Measurements from ENCODE around the gene NPIPB12. TPM values are rescaled to one million over a fixed set of nuclear protein-coding genes. Genes with fewer than 3 reads are reported as not detected.
A peak's percentile ranks its signal among the peaks of the same experiment; 100 is the strongest.
"Not testable (repeated sequence)": the region's sequence is repeated elsewhere in the genome, so short reads cannot be mapped to it uniquely, and the experiment has no call there.

The NPIPB12 gene
- 55.1 and 70.4 TPM in 2 replicates for total RNA-seq
- long read RNA-seq: 0 reads

DNA sequence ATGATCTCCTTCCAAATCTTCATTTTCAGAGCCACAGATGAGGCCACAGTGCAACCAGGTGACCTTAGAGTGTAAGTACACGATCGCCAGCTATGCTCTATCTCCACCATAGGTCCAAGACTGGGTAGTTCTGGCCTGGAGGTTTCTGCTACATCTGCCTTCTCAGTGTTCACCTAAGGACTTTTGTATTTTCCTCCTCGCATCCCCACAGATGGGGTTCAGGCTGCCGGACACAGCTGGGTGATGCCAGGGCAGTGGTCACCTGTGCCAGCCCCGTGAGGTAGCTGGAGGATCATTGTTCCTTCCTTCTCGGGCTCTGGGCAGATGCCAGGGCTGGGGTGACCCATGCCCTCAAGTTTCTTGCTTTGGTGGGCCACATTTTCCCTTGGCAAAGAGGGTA, at the start of gene NPIPB12:
Gene NPIPB12, minus strand, starts transcription at position 101 of the 400 bp plus-strand sequence.
- not testable (repeated sequence) for H3K9me3 Mint-ChIP-seq (ENCODE audit: unreplicated experiment); H3K27ac Mint-ChIP-seq (ENCODE audit: unreplicated experiment); H3K4me3 Mint-ChIP-seq (ENCODE audit: unreplicated experiment)

DNA sequence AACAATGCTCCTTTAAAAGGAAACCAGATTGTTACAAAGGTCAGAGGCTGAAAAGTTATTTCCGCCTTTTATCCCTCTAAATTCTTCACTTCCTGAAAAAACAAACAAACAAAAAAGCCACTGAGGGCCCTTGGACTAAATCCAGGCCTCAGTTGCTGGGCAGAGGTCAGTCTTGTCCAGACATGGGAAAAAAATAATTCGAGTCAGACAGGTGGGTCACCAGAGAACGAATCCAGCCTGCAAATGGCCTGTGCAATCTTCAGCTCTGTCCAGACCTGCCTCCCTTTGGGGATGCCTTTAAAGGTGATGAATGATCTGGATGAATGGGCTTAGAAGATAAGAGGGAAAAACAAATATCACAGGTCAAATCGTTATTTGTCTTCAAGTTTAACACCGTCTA, 15.3 kb upstream of the NPIPB12 start:
- not testable (repeated sequence) for DNase-seq (ENCODE audit: extremely low spot score, unreplicated experiment); H3K36me3 Mint-ChIP-seq (ENCODE audit: unreplicated experiment); H3K27me3 Mint-ChIP-seq (ENCODE audit: unreplicated experiment); H3K27ac Mint-ChIP-seq (ENCODE audit: unreplicated experiment); H3K9me3 Mint-ChIP-seq (ENCODE audit: unreplicated experiment); H3K4me3 Mint-ChIP-seq (ENCODE audit: unreplicated experiment); H3K4me1 Mint-ChIP-seq (ENCODE audit: unreplicated experiment)

More for the DNA sequence above, at the start of gene NPIPB12:
- not testable (repeated sequence) for H3K27me3 Mint-ChIP-seq (ENCODE audit: unreplicated experiment); H3K4me1 Mint-ChIP-seq (ENCODE audit: unreplicated experiment); H3K36me3 Mint-ChIP-seq (ENCODE audit: unreplicated experiment); DNase-seq (ENCODE audit: extremely low spot score, unreplicated experiment)

GRCh38 chr16:29482276-29482675, 23.9 kb downstream of the NPIPB12 start:
- not testable (repeated sequence) for H3K4me1 Mint-ChIP-seq (ENCODE audit: unreplicated experiment); H3K9me3 Mint-ChIP-seq (ENCODE audit: unreplicated experiment); H3K27me3 Mint-ChIP-seq (ENCODE audit: unreplicated experiment); H3K4me3 Mint-ChIP-seq (ENCODE audit: unreplicated experiment); H3K36me3 Mint-ChIP-seq (ENCODE audit: unreplicated experiment); H3K27ac Mint-ChIP-seq (ENCODE audit: unreplicated experiment)
- peak; percentile 81 for DNase-seq (ENCODE audit: extremely low spot score, unreplicated experiment)

- H3K9me3 Mint-ChIP-seq (ENCODE audit: unreplicated experiment); H3K36me3 Mint-ChIP-seq (ENCODE audit: unreplicated experiment); DNase-seq (ENCODE audit: extremely low spot score, unreplicated experiment); H3K4me1 Mint-ChIP-seq (ENCODE audit: unreplicated experiment); H3K27me3 Mint-ChIP-seq (ENCODE audit: unreplicated experiment); H3K4me3 Mint-ChIP-seq (ENCODE audit: unreplicated experiment); H3K27ac Mint-ChIP-seq (ENCODE audit: unreplicated experiment): not testable (repeated sequence)
These were observed 34.1 kb downstream of the NPIPB12 start for GRCh38 chr16:29472065-29472464.

GRCh38 chr16:29469660-29470059, 36.5 kb downstream of the NPIPB12 start:
- H3K4me3 Mint-ChIP-seq (ENCODE audit: unreplicated experiment): not testable (repeated sequence)
- DNase-seq (ENCODE audit: extremely low spot score, unreplicated experiment): peak; percentile 86

GRCh38 chr16:29467654-29468366, 38.4 kb downstream of the NPIPB12 start:
- H3K27ac Mint-ChIP-seq (ENCODE audit: unreplicated experiment); DNase-seq (ENCODE audit: extremely low spot score, unreplicated experiment); H3K4me1 Mint-ChIP-seq (ENCODE audit: unreplicated experiment); H3K27me3 Mint-ChIP-seq (ENCODE audit: unreplicated experiment); H3K9me3 Mint-ChIP-seq (ENCODE audit: unreplicated experiment); H3K36me3 Mint-ChIP-seq (ENCODE audit: unreplicated experiment); H3K4me3 Mint-ChIP-seq (ENCODE audit: unreplicated experiment): not testable (repeated sequence)

More at GRCh38 chr16:29469660-29470059, 36.5 kb downstream of the NPIPB12 start:
- not testable (repeated sequence) for H3K27ac Mint-ChIP-seq (ENCODE audit: unreplicated experiment); H3K4me1 Mint-ChIP-seq (ENCODE audit: unreplicated experiment); H3K27me3 Mint-ChIP-seq (ENCODE audit: unreplicated experiment); H3K36me3 Mint-ChIP-seq (ENCODE audit: unreplicated experiment); H3K9me3 Mint-ChIP-seq (ENCODE audit: unreplicated experiment)

DNA sequence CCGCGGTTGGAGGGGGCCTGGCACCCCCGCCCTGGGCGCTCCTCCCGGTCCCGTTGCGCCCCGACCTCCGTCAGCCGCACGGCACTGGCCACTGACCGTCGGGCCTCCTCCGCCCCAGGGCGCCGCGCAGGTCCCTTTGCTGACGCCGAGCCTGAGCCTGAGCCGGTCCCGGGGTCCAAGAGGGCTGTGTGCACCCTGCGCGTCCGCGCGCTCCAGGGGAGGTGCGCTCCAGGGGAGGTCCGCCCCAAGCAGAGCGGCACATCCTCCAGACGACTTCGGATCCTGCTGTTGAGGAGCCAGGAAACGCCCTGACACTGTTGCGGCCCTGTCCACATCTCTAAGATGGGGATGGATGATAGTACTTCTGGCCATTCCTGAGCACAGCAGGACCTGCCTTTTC, 39.3 kb downstream of the NPIPB12 start:
- not testable (repeated sequence) for H3K9me3 Mint-ChIP-seq (ENCODE audit: unreplicated experiment); H3K36me3 Mint-ChIP-seq (ENCODE audit: unreplicated experiment); H3K27me3 Mint-ChIP-seq (ENCODE audit: unreplicated experiment); H3K27ac Mint-ChIP-seq (ENCODE audit: unreplicated experiment); H3K4me1 Mint-ChIP-seq (ENCODE audit: unreplicated experiment); H3K4me3 Mint-ChIP-seq (ENCODE audit: unreplicated experiment); DNase-seq (ENCODE audit: extremely low spot score, unreplicated experiment)

DNA sequence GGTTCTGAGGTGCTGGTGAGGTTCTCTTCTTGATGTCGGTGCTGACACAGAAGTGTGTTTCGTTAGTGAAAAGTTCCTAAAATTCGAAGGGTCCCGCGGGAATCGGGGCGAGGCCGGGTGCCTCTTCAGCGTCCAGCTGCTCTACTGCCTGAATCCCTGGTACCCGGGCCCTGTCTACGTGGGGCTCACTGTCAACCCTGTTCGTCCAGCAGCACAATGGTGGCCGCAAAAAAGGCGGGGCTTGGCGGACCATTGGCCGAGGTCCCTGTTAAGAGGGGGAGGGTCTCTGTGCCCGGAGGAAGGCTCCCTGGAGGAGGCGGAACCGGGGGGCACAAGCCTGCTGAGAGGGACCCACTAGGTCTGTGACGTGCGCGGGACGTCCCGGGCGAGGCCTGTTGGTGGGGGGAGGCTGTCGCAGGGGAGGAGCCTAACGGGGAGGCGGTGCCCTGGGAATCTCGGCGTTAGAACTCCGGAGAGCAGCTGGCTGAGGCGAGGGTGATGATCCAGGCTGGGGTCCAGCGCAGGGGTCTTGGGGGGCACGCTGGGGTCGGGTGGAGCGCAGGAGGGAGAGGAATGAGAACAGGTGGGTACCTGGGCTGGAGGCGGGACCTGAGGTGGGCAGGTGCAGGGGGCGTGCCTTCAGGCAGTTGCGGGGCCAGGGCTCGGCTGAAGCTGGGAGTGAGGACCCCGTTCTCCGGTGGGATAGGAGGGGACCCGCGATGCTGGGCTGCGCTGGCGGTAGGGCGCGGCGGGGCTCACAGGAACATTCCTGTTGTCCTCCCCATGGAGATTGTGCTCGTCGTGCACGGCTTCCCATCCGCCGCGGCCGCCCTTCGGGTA, 40.0 kb downstream of the NPIPB12 start:
- H3K4me1 Mint-ChIP-seq (ENCODE audit: unreplicated experiment); H3K4me3 Mint-ChIP-seq (ENCODE audit: unreplicated experiment); H3K27me3 Mint-ChIP-seq (ENCODE audit: unreplicated experiment); H3K36me3 Mint-ChIP-seq (ENCODE audit: unreplicated experiment); H3K27ac Mint-ChIP-seq (ENCODE audit: unreplicated experiment); DNase-seq (ENCODE audit: extremely low spot score, unreplicated experiment); H3K9me3 Mint-ChIP-seq (ENCODE audit: unreplicated experiment): not testable (repeated sequence)

DNA sequence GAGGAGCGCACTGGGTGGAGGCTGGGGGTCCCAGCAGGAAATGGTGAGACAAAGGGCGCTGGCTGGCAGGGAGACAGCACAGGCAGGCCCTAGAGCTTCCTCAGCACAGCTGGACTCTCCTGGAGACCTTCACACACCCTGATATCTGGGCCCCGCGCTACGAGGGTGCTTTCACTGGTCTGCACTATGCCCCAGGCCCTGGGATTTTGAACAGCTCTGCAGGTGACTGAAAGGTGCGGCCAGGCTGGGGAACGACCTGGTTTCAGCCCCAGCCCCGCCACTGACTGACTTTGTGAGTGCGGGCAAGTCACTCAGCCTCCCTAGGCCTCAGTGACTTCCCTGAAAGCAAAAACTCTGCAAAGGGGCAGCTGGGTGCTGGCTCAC, 45.6 kb downstream of the NPIPB12 start:
- H3K27me3 Mint-ChIP-seq (ENCODE audit: unreplicated experiment); H3K4me1 Mint-ChIP-seq (ENCODE audit: unreplicated experiment); DNase-seq (ENCODE audit: extremely low spot score, unreplicated experiment); H3K36me3 Mint-ChIP-seq (ENCODE audit: unreplicated experiment); H3K9me3 Mint-ChIP-seq (ENCODE audit: unreplicated experiment); H3K4me3 Mint-ChIP-seq (ENCODE audit: unreplicated experiment); H3K27ac Mint-ChIP-seq (ENCODE audit: unreplicated experiment): not testable (repeated sequence)

DNA sequence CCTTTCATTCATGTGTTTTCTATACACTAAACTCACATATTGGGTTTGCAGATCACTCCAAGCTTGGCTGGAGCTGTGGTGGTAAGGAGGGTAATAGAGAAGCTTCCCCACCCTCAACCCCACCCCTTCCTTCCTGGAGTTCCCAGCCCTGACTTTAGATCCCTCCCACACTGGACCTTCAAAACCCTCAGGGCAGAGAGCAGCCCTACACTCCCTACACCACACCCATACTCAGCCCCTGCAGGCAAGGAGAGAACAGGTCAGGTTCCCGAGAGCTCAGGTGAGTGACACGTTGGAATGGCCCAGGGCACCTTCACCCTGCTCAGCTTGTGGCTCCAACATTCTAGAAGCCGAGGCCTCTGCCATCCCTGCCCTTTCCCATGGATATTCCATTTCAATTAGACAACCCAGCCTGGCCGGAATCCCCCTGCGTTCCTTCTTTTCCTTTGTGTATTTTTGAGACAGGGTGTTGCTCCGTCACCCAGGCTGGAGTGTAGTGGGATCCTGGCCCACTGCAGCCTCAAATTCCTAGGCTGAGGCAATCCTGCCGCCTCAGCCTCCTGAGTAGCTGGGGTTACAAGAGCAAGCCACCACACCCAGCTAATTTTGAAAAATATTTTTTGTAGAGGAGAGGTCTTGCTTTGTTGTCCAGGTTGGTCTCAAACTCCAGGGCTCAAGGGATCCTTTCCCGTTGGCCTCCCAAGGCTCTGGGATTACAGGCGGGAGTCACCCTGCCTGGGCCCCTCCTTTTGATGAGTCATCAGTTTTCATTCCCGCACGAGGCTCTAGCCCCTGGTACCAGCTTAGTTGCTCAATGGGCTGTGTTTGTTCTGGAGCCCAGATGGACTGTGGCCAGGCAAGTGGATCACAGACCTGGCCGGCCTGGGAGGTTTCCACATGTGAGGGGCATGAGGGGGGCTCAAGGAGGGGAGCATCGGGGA, 46.2 kb downstream of the NPIPB12 start, which contains the start of gene SULT1A4:
Gene SULT1A4, plus strand, starts transcription at position 208 of the 941 bp plus-strand sequence. CDS start 1,473 bp downstream, outside the sequence.
- H3K27me3 Mint-ChIP-seq (ENCODE audit: unreplicated experiment); H3K4me3 Mint-ChIP-seq (ENCODE audit: unreplicated experiment); H3K27ac Mint-ChIP-seq (ENCODE audit: unreplicated experiment); H3K9me3 Mint-ChIP-seq (ENCODE audit: unreplicated experiment); H3K4me1 Mint-ChIP-seq (ENCODE audit: unreplicated experiment); DNase-seq (ENCODE audit: extremely low spot score, unreplicated experiment); H3K36me3 Mint-ChIP-seq (ENCODE audit: unreplicated experiment): not testable (repeated sequence)

- DNase-seq (ENCODE audit: extremely low spot score, unreplicated experiment); H3K27ac Mint-ChIP-seq (ENCODE audit: unreplicated experiment); H3K36me3 Mint-ChIP-seq (ENCODE audit: unreplicated experiment); H3K4me1 Mint-ChIP-seq (ENCODE audit: unreplicated experiment); H3K27me3 Mint-ChIP-seq (ENCODE audit: unreplicated experiment); H3K4me3 Mint-ChIP-seq (ENCODE audit: unreplicated experiment); H3K9me3 Mint-ChIP-seq (ENCODE audit: unreplicated experiment): not testable (repeated sequence)
These were observed 48.5 kb downstream of the NPIPB12 start for GRCh38 chr16:29457660-29458059.
